Measurements from ENCODE around the gene GALC.

GALC gene

DNA sequence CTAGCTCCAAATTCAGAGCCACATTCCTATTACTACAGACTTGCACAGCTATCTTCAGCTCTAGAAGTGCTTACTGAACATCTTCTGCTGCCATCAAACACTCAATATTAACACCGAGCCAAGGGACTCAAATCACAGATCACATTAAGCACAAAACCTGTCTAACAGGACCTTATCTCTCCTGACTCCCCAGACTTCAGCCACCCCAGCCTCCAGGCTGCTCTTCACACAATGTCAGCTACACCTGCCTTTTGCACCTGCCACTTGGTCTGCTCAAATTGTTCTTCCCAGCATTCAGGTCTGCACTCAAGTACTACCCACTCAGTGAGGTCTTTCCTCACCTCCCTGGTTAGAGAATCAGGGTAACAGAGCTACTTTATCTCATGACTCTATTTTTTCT is 57.1 kb downstream of the GALC start:
- TF ChIP-seq CREB1 (IDR thresholded peaks at IDR 0.05; ENCODE audit: low read depth) (no peak), EP300 (IDR thresholded peaks at IDR 0.05; ENCODE audit: borderline replicate concordance) (no peak), FOXM1 (IDR thresholded peaks at IDR 0.05; ENCODE audit: borderline replicate concordance, low read depth) (no peak), MAX (IDR thresholded peaks at IDR 0.05) (no peak), TCF12 (IDR thresholded peaks at IDR 0.05; ENCODE audit: low read depth) (no peak), EGR1 (IDR thresholded peaks at IDR 0.05) (no peak), NFIC (IDR thresholded peaks at IDR 0.05) (no peak), REST (IDR thresholded peaks at IDR 0.05; ENCODE audit: low read depth) (no peak), CEBPB (IDR thresholded peaks at IDR 0.05) (no peak), ZBTB7A (IDR thresholded peaks at IDR 0.05; ENCODE audit: low read depth) (no peak), RAD21 (IDR thresholded peaks at IDR 0.05; ENCODE audit: low read depth) (no peak), YY1 (IDR thresholded peaks at IDR 0.05; ENCODE audit: low read depth) (no peak)

DNA sequence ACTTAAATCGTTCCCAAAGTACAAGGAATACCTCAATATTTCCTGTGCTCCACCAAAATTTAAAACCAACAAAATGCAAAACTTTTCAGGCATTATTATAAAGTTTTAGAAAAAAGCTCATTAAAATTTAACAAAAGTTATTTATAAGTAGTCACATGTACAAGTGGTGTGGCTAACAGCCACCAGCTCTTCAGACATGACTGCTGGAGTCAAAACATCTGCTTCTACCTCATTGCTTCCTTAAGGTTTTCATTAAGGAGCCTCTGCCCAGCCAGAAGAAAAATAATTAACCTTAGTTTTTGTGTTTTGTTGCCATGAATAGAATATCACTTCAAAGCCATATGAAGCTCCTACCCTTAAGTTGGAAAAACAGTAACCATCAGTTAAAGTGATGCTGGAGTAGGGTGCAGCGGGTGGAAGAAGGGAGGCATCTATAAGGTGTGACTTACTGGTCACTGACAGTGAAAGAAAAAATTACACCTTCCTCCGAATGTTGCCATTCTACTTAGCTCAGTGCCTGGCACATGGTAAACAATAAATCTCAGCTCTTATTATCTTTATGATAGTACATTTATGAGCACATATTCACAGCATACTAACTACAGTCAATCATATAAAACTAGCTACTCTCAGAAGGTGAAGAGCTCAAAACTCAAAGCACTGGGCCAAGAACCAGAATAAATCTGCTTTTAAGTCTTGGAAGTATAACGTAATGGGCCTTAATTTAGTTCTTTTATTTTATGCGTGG is 57.7 kb downstream of the GALC start:
- no peak for TF ChIP-seq NFIC (IDR thresholded peaks at IDR 0.05)
- no peak for TF ChIP-seq ZBTB7A (IDR thresholded peaks at IDR 0.05; ENCODE audit: low read depth)
- no peak for TF ChIP-seq TCF12 (IDR thresholded peaks at IDR 0.05; ENCODE audit: low read depth)
- no peak for TF ChIP-seq CREB1 (IDR thresholded peaks at IDR 0.05; ENCODE audit: low read depth)
- TF ChIP-seq REST (IDR thresholded peaks at IDR 0.05; ENCODE audit: low read depth): no peak

- no peak for TF ChIP-seq YY1 (IDR thresholded peaks at IDR 0.05; ENCODE audit: low read depth)
- no peak for TF ChIP-seq MAX (IDR thresholded peaks at IDR 0.05)
- no peak for TF ChIP-seq EGR1 (IDR thresholded peaks at IDR 0.05)
- TF ChIP-seq, protein P1, sequence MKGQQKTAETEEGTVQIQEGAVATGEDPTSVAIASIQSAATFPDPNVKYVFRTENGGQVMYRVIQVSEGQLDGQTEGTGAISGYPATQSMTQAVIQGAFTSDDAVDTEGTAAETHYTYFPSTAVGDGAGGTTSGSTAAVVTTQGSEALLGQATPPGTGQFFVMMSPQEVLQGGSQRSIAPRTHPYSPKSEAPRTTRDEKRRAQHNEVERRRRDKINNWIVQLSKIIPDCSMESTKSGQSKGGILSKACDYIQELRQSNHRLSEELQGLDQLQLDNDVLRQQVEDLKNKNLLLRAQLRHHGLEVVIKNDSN (IDR thresholded peaks at IDR 0.05): no peak
- no peak for TF ChIP-seq CEBPB (IDR thresholded peaks at IDR 0.05)
- TF ChIP-seq RAD21 (IDR thresholded peaks at IDR 0.05; ENCODE audit: low read depth): no peak
- no peak for TF ChIP-seq EP300 (IDR thresholded peaks at IDR 0.05; ENCODE audit: borderline replicate concordance)
- TF ChIP-seq TCF12 (IDR thresholded peaks at IDR 0.05; ENCODE audit: low read depth): no peak
These were observed 58.8 kb downstream of the GALC start for GRCh38 chr14:87934185-87934584.

DNA sequence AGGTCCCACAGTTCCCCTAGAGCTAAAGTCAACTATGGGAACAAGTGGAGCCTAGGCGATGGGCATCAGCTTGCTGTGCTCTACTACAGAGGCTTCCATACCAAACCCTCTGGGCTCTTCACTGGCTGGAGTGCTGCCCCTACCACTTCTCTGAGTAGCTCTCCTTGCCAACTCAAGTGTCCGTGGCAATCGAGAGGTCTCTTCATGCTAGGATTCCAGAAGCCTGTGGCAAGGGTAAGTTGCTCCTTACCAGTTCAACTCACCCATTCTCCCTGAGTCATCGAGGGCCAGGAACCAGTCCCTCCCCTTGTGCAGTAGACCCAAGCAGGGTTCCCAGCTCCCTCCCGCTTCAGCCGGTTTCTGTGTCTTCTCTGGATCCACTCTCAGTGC is 76.1 kb downstream of the GALC start:
- TF ChIP-seq EGR1 (IDR thresholded peaks at IDR 0.05) (no peak), RAD21 (IDR thresholded peaks at IDR 0.05; ENCODE audit: low read depth) (no peak), TCF12 (IDR thresholded peaks at IDR 0.05; ENCODE audit: low read depth) (no peak), NFIC (IDR thresholded peaks at IDR 0.05) (no peak), YY1 (IDR thresholded peaks at IDR 0.05; ENCODE audit: low read depth) (no peak)

DNA sequence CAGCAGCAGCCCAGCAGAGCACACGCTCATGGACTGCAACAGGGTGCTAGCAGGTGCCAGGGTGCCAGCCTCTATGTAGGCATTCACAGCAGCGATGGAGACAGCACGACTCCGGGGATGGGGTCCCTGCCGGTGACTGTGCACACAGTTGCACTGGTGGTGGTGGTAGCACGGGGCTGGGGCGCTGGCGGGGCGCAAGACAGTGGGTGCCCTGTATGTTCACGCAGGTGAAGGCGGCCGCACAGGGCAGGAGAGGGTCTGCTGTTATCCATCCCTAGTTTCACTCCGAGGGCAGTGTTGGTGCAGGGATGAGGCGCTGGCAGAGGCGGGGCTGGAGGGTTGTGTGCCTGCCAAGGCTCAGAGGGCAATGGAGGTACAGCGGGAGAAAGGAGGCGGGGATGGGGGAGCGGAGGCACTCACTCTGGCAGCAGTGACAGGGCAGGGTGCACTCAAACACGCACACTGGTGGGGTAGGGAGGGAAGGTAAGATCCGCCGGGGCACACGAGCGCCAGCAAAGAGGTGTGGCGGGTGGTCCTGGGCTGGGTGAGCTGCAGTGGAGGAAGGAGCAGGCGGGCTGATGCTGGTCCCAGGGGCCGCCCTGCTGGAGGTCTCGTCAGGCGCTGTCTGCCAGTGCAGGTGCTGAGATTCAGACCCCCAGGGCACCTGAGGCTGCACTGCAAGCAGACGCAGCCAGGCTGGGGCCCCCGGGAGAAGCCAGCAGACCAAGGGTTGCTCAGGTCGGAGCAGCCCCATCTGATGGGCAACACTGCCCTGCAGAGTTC is 76.7 kb downstream of the GALC start:
- TF ChIP-seq NFIC (IDR thresholded peaks at IDR 0.05) (no peak), RAD21 (IDR thresholded peaks at IDR 0.05; ENCODE audit: low read depth) (no peak), ZBTB7A (IDR thresholded peaks at IDR 0.05; ENCODE audit: low read depth) (no peak), CEBPB (IDR thresholded peaks at IDR 0.05) (no peak), TCF12 (IDR thresholded peaks at IDR 0.05; ENCODE audit: low read depth) (no peak), FOXM1 (IDR thresholded peaks at IDR 0.05; ENCODE audit: borderline replicate concordance, low read depth) (no peak), YY1 (IDR thresholded peaks at IDR 0.05; ENCODE audit: low read depth) (no peak), CREB1 (IDR thresholded peaks at IDR 0.05; ENCODE audit: low read depth) (no peak), TAF1 (IDR thresholded peaks at IDR 0.05; ENCODE audit: low read depth) (no peak), EP300 (IDR thresholded peaks at IDR 0.05; ENCODE audit: borderline replicate concordance) (no peak), REST (IDR thresholded peaks at IDR 0.05; ENCODE audit: low read depth) (no peak), MAX (IDR thresholded peaks at IDR 0.05) (no peak), EGR1 (IDR thresholded peaks at IDR 0.05) (no peak), TEAD4 (IDR thresholded peaks at IDR 0.05) (no peak)
- TF ChIP-seq, protein P1 (IDR thresholded peaks at IDR 0.05): no peak

Data from Ishikawa (cell line).